ENCODE measurements around the gene HHLA2.

HHLA2 gene

DNA sequence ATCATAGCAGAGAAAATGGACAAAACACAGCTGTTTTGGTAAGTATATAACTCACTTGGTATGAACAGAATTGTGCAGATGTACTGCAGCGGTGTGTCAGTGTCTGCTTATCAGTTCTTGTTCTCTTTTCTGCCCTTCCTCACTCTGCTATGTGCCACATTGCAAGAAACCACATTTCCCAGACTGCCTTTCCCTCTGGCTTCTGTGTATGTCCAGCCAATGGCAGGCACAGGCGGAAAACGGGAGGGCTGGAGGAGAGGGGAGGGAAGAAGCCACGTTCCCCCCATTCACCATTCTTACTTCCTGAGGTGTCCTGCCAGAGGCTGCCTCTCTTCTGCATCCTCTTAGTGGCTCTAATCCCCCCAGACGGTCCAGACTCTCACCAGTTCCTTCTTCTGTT lies 15.4 kb downstream of the HHLA2 start:
- no peak for DNase-seq (ENCODE audit: extremely low spot score)
- ChIA-PET POLR2A (no interaction called here), CTCF (interaction anchor here (1.1 kb wide), 2 partner anchors 10 to 15 kb away, joined by 3 read pairs; no protein-coding TSS in a partner anchor)
- TF ChIP-seq, protein P1, sequence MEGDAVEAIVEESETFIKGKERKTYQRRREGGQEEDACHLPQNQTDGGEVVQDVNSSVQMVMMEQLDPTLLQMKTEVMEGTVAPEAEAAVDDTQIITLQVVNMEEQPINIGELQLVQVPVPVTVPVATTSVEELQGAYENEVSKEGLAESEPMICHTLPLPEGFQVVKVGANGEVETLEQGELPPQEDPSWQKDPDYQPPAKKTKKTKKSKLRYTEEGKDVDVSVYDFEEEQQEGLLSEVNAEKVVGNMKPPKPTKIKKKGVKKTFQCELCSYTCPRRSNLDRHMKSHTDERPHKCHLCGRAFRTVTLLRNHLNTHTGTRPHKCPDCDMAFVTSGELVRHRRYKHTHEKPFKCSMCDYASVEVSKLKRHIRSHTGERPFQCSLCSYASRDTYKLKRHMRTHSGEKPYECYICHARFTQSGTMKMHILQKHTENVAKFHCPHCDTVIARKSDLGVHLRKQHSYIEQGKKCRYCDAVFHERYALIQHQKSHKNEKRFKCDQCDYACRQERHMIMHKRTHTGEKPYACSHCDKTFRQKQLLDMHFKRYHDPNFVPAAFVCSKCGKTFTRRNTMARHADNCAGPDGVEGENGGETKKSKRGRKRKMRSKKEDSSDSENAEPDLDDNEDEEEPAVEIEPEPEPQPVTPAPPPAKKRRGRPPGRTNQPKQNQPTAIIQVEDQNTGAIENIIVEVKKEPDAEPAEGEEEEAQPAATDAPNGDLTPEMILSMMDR (IDR thresholded peaks at IDR 0.05; ENCODE audit: control extremely low read depth, extremely low read depth, low read depth, missing control alignments): no peak

DNA sequence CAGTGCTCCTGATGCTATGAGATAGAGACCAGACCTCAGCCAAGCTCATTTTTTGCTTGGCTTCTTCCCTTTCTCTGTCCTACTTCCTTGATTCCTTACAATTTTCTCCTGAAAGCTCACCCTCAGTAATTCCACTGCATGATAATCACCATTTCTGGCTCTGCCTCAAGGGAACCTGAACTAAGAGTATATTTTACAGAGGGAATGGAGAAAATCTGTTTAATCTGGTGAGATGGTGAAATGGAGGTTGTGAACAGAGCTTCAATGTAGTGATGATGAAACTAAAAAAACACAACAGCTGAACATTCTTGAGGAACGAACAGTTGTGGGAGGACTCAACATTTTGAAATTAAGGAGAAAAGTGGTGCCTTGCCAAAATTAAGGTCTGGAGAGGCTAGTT lies 16.3 kb downstream of the HHLA2 start:
- CTCF ChIA-PET: interaction anchor here (0.9 to 2.0 kb wide), 5 partner anchors 9 to 460 kb away, joined by 3 to 6 read pairs (median 4); no protein-coding TSS in a partner anchor
- DNase-seq (ENCODE audit: extremely low spot score): no peak
- POLR2A ChIA-PET: no interaction called here
- TF ChIP-seq, protein P1 (IDR thresholded peaks at IDR 0.05; ENCODE audit: control extremely low read depth, extremely low read depth, low read depth, missing control alignments): no peak

DNA sequence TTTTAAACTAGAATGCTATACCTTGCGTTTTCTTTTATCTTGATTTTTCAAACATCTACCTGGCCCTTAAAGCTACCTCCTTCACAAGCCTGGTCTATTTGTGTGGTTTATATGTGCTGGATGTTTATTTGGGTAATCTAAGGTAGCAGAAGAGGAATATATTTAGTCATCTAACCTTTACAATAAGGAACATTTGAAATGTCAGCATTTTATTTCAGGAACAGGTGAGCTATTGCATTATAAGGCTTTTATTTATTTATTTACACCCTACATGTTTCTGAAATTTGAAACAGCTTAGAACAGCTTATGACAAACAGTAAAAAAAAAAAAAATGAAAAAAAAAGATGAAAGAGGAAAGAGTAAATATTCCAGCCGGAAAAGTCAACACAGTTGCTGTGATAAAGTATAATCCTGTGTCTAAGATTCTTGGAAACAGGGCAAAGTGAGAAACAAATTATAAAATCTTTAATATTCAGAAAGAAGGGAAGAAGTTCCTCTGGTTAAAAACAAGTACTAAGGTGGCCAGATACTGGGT lies 19.5 kb downstream of the HHLA2 start:
- ChIA-PET CTCF (interaction anchor here (0.7 to 2.5 kb wide), 8 partner anchors 11 to 164 kb away, joined by 3 to 9 read pairs (median 4); no protein-coding TSS in a partner anchor), POLR2A (no interaction called here)
- TF ChIP-seq, protein P1 (IDR thresholded peaks at IDR 0.05; ENCODE audit: control extremely low read depth, extremely low read depth, low read depth, missing control alignments): no peak
- no peak for DNase-seq (ENCODE audit: extremely low spot score)

DNA sequence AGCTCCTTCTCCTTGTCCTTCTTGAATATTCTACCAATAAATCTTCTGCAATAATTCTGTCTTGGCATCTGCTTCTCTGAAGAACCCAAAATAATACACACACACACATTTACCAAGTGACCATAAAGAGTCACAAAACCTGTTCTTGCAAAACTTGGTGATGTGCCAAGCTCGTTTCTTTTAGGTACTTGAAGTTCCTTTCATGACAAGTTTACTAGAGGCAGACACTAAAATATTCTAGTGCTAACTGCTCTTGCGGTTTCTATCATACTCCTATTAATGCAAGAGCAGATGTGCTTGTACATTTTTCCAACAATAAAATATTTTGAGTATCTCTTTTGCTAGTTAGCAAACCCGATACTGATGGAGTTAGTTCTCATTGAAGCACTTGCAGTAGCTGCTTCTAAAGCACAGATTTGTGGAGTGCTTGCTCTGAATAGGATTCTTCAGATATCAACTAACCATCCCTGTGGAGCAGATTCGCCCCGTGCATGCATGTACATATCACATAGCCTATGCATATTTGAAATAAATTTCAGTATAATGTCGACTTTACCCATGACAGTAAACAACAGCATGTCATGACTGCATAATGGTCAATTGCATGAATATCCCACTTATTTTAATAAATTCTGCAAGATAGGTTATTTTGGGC lies 23.2 kb downstream of the HHLA2 start:
- TF ChIP-seq, protein P1 (IDR thresholded peaks at IDR 0.05; ENCODE audit: control extremely low read depth, extremely low read depth, low read depth, missing control alignments): no peak
- DNase-seq (ENCODE audit: extremely low spot score): no peak
- CTCF ChIA-PET: interaction anchor here (0.9 to 1.4 kb wide), 7 partner anchors 9 to 68 kb away, joined by 3 to 4 read pairs (median 4); no protein-coding TSS in a partner anchor
- POLR2A ChIA-PET: no interaction called here

DNA sequence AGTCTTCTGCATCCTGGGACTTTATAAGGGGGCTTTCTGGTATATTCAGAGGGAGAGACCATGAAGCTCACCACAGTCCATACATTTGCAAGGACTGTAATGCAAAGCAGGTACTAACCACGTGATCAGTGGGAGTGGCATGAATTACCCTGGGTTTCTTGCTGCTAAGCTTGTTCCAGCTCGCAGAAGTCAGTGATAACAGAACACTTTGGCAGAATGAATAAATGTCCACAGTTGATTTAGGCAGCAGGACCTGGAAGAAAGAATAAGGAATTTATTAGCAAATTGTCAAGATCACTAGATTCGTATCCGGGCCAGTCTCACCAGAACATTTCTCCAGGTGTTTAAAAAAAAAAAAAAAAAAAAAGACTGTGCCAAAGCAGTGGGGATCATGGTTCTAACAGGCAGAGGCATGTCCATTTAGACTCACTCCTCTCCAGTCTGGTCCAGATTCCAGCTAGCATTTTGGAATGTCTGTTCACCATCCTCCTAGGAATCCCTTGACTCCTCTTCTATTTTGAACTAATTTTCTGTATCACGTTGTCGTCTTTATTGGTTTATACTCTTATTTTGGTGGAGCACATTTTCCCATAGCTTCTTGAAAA lies 24.5 kb downstream of the HHLA2 start:
- TF ChIP-seq, protein P1 (IDR thresholded peaks at IDR 0.05; ENCODE audit: control extremely low read depth, extremely low read depth, low read depth, missing control alignments): no peak
- no peak for DNase-seq (ENCODE audit: extremely low spot score)
- CTCF ChIA-PET: interaction anchor here (1.0 kb wide), 1 partner anchor 8 kb away, joined by 3 read pairs; no protein-coding TSS in a partner anchor
- POLR2A ChIA-PET: no interaction called here

DNA sequence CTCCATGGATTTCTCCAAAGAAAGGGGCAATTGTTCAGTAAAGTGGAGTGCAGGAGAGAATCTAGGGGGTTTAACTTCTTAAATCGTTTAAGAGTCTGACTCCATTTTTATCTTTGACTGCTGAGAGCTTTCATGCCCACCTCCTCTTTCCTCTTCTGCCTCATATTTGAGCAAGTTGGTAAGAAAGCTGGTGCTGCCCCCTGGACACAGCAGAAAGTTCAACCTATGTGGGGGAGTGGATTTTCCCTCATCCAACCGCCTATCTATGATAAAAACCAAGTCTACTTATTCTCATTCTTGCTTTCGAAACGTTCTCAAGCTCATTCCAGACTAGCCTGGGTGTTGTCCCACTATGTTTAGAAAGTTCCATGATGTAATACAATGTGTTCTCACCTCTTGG lies 26.0 kb downstream of the HHLA2 start:
- POLR2A ChIA-PET: no interaction called here
- TF ChIP-seq, protein P1 (IDR thresholded peaks at IDR 0.05; ENCODE audit: control extremely low read depth, extremely low read depth, low read depth, missing control alignments): no peak
- CTCF ChIA-PET: interaction anchor here (0.9 to 1.5 kb wide), 2 partner anchors 10 to 66 kb away, joined by 3 to 4 read pairs; no protein-coding TSS in a partner anchor
- DNase-seq (ENCODE audit: extremely low spot score): no peak
